Body of pancreas (tissue), 4 donors: ENCODE data around the gene PARS2.

ENCODE experiments used
- POLR2A ChIP-seq, 3 donors: fragments of 450-650 bp; IDR thresholded peaks; one replicate each; pipeline ENCODE4 v1.6.1; 2016; ENCODE audit warnings: antibody characterized with exemption in 3 of 3, mild to moderate bottlenecking in 2 of 3
- TF ChIP-seq, protein P1 (sequence below), 7 experiments: fragments of 450-650 bp in 4 of 7; fragments of 200-600 bp in 3 of 7; sonication (generic) in 3 of 7; IDR thresholded peaks; one replicate each; pipeline ENCODE4 v1.5.1; 2016 to 2019; ENCODE audit warnings: antibody characterized with exemption in 7 of 7

GRCh38 chr1:54812801-54813484 is 48.6 kb upstream of the PARS2 start:
- TF ChIP-seq, protein P1, sequence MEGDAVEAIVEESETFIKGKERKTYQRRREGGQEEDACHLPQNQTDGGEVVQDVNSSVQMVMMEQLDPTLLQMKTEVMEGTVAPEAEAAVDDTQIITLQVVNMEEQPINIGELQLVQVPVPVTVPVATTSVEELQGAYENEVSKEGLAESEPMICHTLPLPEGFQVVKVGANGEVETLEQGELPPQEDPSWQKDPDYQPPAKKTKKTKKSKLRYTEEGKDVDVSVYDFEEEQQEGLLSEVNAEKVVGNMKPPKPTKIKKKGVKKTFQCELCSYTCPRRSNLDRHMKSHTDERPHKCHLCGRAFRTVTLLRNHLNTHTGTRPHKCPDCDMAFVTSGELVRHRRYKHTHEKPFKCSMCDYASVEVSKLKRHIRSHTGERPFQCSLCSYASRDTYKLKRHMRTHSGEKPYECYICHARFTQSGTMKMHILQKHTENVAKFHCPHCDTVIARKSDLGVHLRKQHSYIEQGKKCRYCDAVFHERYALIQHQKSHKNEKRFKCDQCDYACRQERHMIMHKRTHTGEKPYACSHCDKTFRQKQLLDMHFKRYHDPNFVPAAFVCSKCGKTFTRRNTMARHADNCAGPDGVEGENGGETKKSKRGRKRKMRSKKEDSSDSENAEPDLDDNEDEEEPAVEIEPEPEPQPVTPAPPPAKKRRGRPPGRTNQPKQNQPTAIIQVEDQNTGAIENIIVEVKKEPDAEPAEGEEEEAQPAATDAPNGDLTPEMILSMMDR (IDR thresholded peaks at IDR 0.05), result no peak
- no peak for TF ChIP-seq POLR2A (IDR thresholded peaks at IDR 0.05)
